KOPT-K1 (cell line): ENCODE results near the gene ETV1.

Source experiments
- H3K27ac ChIP-seq: fragments of 200-600 bp; sonication (generic); 2 replicates; pipeline ENCODE4 v1.5.1; 2016; ENCODE audit warnings: antibody characterized with exemption, mild to moderate bottlenecking, low read depth, low read length; ENCODE audit not compliant: poor library complexity, severe bottlenecking
- H3K36me3 ChIP-seq: fragments of 200-600 bp; sonication (generic); 2 replicates; pipeline ENCODE4 v1.5.1; 2017; ENCODE audit warnings: antibody characterized with exemption, mild to moderate bottlenecking, low read length, moderate library complexity; ENCODE audit not compliant: insufficient read depth
- H3K9me3 ChIP-seq: fragments of 200-600 bp; sonication (generic); 2 replicates; pipeline ENCODE4 v1.5.1; 2017; ENCODE audit warnings: antibody characterized with exemption, low read length, mild to moderate bottlenecking; ENCODE audit not compliant: insufficient read depth, poor library complexity, severe bottlenecking

Gene ETV1

DNA sequence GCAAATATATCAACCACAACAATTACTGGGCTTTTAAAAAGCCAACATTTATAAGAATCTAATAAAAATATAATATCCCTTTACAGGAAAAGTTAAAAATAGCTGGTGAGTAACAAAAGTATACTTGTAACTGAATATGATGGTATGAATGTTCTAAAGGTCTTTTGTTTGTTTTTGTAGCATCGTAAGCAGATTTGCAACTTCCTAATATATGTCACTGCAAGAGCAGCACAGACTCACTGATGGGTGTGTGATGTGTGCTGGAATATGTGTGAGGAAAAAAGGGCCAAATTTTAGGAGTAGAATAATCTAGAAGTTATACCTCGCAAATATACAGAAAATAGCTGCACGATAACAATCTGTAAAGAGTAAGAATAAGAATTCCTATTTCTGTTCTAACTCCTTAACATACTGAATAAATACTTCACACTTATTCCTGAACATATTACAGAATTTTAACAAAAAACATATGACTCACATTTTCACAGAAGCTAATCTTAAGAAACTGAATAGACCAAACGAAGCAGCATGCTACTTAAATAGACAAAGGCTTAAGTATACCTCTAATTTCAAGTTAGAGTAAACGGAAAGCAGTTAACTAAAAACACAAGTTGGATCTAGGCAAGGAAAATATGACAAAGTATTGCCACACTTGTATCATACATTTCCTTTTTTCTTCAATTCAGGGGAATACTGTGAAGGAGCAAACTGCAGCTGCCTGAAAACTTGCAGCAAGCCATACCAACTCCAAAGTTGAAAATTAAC, 9.6 kb downstream of the ETV1 start:
- no peak overlapping the region for H3K27ac ChIP-seq
- no peaks in the 10 kb centered on the region for H3K36me3 ChIP-seq
- H3K9me3 ChIP-seq, result no peaks in the 10 kb centered on the region

- Histone ChIP-seq H3K27ac (no peak overlapping the region), H3K36me3 (no peaks in the 10 kb centered on the region)
These were observed 12.9 kb downstream of the ETV1 start for GRCh38 chr7:13976594-13976993.

DNA sequence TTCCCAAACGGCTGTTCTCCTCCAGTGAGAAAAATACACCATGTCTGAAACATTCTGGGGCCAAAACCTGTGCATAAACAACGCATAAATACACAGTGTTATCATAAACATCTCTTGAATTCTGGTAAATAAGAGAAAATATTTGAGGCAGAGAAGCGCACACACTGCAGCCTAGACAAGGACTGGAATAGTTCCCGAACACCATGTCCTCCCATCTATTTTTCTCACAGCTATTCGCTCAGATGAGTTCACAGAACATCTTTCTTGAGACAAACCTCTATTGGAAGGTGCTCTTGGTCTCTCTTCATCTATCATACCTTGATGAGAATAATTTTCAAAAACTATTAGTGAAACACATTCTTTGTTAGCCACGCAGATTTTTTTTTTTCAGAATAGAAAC, 24.4 kb downstream of the ETV1 start:
- Histone ChIP-seq H3K36me3 (no peaks in the 10 kb centered on the region), H3K27ac (no peak overlapping the region), H3K9me3 (no peaks in the 10 kb centered on the region)

More at GRCh38 chr7:13976594-13976993, 12.9 kb downstream of the ETV1 start:
- H3K9me3 ChIP-seq, result no peaks in the 10 kb centered on the region

- H3K9me3 ChIP-seq, result no peaks in the 10 kb centered on the region
These were observed 25.5 kb downstream of the ETV1 start for GRCh38 chr7:13963925-13964324.

DNA sequence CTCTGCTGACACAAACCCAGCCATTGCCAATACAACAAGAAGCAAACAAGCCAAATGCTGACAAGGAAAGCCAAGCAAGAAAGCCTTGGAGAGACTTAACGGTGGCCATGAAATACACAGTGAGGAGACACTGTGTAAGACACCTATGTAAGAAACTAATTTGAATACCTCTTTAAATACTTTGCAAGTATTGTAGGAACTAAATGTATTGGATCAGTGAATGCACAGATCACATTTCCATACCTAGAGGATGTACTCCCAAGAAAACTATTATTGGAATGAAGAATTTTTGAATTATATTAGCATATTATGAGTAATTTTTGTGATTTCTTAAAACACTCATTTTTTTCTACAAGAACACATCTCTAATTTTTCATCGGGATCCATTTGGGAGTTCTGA, 34.0 kb downstream of the ETV1 start:
- Histone ChIP-seq H3K9me3 (no peaks in the 10 kb centered on the region), H3K36me3 (no peaks in the 10 kb centered on the region), H3K27ac (no peak overlapping the region)

More at GRCh38 chr7:13963925-13964324, 25.5 kb downstream of the ETV1 start:
- Histone ChIP-seq H3K36me3 (no peaks in the 10 kb centered on the region), H3K27ac (no peak overlapping the region)

GRCh38 chr7:13953368-13953767, 36.1 kb downstream of the ETV1 start:
- no peaks in the 10 kb centered on the region for H3K9me3 ChIP-seq
- H3K27ac ChIP-seq, result no peak overlapping the region
- H3K36me3 ChIP-seq, result no peaks in the 10 kb centered on the region

DNA sequence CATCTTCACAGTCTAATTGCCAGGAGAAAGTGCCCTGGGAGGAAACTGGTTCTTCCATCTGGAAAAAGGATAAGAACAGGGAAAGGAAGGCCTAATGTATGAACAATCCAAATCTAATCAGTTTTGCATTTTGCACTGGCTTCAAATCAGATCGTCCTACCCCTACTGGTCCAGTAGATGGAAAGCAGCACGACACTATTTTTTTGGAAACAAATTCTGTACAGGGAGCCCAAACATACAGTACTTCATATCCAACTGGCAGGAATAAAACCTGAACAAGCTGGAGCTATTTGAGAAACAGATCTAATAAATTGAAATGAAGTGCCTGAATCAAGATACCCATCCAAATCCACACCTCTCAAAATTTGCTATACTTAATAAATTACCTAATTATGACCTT, 36.5 kb downstream of the ETV1 start:
- Histone ChIP-seq H3K27ac (no peak overlapping the region), H3K9me3 (no peaks in the 10 kb centered on the region), H3K36me3 (no peaks in the 10 kb centered on the region)

DNA sequence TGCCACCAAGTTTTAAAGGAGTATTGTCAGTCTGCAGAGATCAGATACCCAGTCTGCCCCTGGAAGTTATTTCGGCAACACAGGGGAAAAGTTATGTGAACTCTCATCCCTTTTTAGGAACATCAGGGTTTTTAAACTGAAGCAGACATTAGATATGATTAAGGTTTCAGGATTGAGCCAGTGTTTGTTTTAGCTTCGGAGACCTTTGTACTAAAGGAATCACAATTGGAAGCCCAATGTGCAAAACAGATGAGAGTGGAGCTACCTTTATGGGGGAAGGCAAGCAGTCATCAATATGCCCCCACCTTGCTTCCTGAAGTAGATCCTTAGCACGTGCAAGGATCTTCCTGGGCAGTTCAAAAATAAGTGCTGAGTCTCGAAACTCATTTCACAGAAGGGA, 39.5 kb downstream of the ETV1 start:
- Histone ChIP-seq H3K36me3 (no peaks in the 10 kb centered on the region), H3K27ac (no peak overlapping the region), H3K9me3 (no peaks in the 10 kb centered on the region)

DNA sequence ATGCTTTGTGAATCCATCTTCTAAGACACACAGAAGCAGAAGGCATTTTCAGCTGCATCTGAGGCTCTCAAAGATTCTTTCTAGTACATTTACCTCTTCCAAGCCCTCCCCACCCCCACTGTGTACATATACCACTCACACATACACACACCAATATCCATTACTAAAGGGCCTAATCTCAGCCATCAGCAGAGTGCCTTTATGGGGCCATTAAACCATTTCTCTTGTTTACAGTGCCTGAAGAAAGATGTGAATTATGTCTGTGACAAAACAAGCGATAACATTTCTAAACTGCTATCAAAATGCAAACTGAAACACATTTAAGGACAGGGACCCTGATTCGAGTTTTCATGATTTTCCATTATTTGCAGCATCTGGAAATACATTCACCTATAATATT, 40.0 kb downstream of the ETV1 start:
- no peaks in the 10 kb centered on the region for H3K36me3 ChIP-seq
- no peak overlapping the region for H3K27ac ChIP-seq
- H3K9me3 ChIP-seq, result no peaks in the 10 kb centered on the region

DNA sequence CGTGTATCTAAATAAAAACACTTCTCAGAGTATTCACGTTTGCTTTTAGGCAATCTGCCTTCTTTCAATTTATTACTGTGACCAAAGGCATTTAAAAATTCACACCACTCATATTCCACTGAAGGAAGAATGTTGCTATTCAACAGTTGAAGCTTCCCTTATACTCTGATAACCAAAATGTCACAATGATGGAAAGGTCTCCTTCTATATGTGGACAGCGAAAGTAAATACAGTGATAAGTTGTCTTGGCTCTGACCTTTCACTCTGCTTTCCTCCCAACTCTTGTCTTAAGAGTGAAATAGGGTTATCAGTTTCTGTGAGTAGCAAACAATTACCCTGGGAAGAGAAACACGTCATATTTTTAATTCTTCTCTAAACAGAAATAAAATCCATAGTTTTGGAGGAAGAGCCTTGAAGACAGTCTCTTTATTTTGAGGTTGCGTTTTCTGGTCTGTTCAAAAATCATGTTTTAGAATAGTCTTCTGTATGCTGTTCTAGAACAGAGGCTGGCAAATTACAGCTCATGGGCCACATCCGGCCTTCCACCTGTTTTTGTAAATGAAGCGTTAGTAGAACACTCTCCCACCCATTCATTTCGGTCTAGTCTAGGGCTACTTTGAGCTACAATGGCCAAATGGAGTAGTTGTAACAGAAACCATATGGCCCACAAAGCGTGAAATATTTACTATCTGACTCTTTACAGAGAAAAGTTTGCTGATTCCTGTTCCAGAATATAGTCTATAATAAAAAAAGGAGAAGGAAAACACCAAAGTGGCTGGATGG, 41.3 kb downstream of the ETV1 start:
- H3K36me3 ChIP-seq, result no peaks in the 10 kb centered on the region
- no peaks in the 10 kb centered on the region for H3K9me3 ChIP-seq
- no peak overlapping the region for H3K27ac ChIP-seq

DNA sequence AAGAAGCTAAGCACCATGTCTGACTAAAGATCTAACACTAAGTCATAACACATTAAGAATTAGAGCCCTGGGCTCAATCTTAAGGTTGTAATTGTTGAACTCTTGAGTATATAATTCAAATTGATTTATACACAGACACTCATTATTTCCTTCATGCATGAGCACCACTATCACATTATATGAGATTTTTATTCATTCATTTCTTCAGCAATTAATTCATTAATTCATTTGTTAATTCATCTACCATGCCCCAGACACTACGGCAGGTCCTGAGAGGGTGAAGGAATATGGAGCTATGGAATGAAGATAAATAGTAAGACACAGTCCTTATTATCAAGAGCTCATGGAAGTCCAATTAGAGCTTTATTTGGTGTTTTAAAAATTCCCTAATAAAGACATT, 41.9 kb downstream of the ETV1 start:
- Histone ChIP-seq H3K27ac (no peak overlapping the region), H3K9me3 (no peaks in the 10 kb centered on the region), H3K36me3 (no peaks in the 10 kb centered on the region)

- Histone ChIP-seq H3K27ac (no peak overlapping the region), H3K9me3 (no peaks in the 10 kb centered on the region), H3K36me3 (no peaks in the 10 kb centered on the region)
These were observed 43.3 kb downstream of the ETV1 start for GRCh38 chr7:13946181-13946580.

GRCh38 chr7:13945670-13946069, 43.8 kb downstream of the ETV1 start:
- Histone ChIP-seq H3K27ac (no peak overlapping the region), H3K36me3 (no peaks in the 10 kb centered on the region), H3K9me3 (no peaks in the 10 kb centered on the region)

DNA sequence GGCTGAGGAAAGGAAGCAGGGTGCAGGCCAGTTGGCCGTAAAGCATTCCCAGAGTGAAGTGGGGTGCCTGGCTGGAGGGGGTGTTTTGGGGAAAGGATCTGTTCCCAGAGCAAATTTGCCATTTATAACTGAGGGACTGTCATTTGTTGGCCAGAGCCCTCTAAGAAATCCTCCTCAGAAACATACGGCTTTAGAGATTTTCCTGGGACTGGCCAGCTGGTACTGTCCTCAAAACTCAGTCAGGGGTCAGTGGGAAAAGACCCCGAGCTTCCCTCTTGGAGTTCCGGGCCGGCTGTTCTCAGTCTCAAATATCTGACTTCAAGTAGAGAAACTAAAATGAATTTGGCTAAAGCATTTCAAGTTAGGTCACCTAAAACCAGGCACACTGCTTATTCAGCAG, 55.9 kb downstream of the ETV1 start:
- H3K9me3 ChIP-seq, result no peaks in the 10 kb centered on the region
- no peaks in the 10 kb centered on the region for H3K36me3 ChIP-seq

GRCh38 chr7:13933091-13933490, 56.4 kb downstream of the ETV1 start:
- no peaks in the 10 kb centered on the region for H3K36me3 ChIP-seq
- no peaks in the 10 kb centered on the region for H3K9me3 ChIP-seq
- H3K27ac ChIP-seq, result no peak overlapping the region

More for the DNA sequence above, 55.9 kb downstream of the ETV1 start:
- H3K27ac ChIP-seq, result no peak overlapping the region

GRCh38 chr7:13932131-13932530, 57.3 kb downstream of the ETV1 start:
- H3K27ac ChIP-seq, result no peak overlapping the region
- no peaks in the 10 kb centered on the region for H3K9me3 ChIP-seq
- H3K36me3 ChIP-seq, result no peaks in the 10 kb centered on the region
